ENCODE measurements around the gene CD2AP.

- TF ChIP-seq POLR2A (IDR thresholded peaks at IDR 0.05) = no peak
- TF ChIP-seq, protein P1, sequence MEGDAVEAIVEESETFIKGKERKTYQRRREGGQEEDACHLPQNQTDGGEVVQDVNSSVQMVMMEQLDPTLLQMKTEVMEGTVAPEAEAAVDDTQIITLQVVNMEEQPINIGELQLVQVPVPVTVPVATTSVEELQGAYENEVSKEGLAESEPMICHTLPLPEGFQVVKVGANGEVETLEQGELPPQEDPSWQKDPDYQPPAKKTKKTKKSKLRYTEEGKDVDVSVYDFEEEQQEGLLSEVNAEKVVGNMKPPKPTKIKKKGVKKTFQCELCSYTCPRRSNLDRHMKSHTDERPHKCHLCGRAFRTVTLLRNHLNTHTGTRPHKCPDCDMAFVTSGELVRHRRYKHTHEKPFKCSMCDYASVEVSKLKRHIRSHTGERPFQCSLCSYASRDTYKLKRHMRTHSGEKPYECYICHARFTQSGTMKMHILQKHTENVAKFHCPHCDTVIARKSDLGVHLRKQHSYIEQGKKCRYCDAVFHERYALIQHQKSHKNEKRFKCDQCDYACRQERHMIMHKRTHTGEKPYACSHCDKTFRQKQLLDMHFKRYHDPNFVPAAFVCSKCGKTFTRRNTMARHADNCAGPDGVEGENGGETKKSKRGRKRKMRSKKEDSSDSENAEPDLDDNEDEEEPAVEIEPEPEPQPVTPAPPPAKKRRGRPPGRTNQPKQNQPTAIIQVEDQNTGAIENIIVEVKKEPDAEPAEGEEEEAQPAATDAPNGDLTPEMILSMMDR (IDR thresholded peaks at IDR 0.05) = no peak
These were observed 59.3 kb downstream of the CD2AP start for GRCh38 chr6:47536816-47537401.

All from sigmoid colon (tissue), 3 donors.